ENCODE data around the gene HBE1.
"Not testable (repeated sequence)": the region's sequence is repeated elsewhere in the genome, so short reads cannot be mapped to it uniquely, and the experiment has no call there.

HBE1 gene

GRCh38 chr11:5269715-5270147 is at the start of gene HBE1:
Gene HBE1, minus strand, starts transcription at chr11:5269945. Its CDS starts 55 bp downstream, at chr11:5269890.
- DNase-seq, result no peak

- DNase-seq, result peak in 1 of 2 experiments; percentile 4
Measured at GRCh38 chr11:5317292-5317691, 47.5 kb upstream of the HBE1 start.

- not testable (repeated sequence) for DNase-seq
Measured at GRCh38 chr11:5313326-5314023, 43.7 kb upstream of the HBE1 start.

- no peak for DNase-seq
Measured at GRCh38 chr11:5310423-5310822, 40.7 kb upstream of the HBE1 start.

- no peak for DNase-seq
Measured at GRCh38 chr11:5307256-5308019, 37.7 kb upstream of the HBE1 start.

GRCh38 chr11:5304046-5304445 is 34.3 kb upstream of the HBE1 start:
- DNase-seq, result no peak

- DNase-seq, result no peak
Measured at GRCh38 chr11:5303626-5304025, 33.9 kb upstream of the HBE1 start.

GRCh38 chr11:5301846-5302245 is 32.1 kb upstream of the HBE1 start, which contains the start of gene OR51B4:
Gene OR51B4, minus strand, starts transcription at chr11:5301946. Its CDS starts 0 bp downstream, at chr11:5301946.
- DNase-seq, result no peak

- no peak for DNase-seq
Measured at GRCh38 chr11:5300251-5300650, 30.5 kb upstream of the HBE1 start.

- no peak for DNase-seq
Measured at GRCh38 chr11:5298451-5298850, 28.7 kb upstream of the HBE1 start.

GRCh38 chr11:5297721-5298323 is 28.1 kb upstream of the HBE1 start:
- no peak for DNase-seq

- not testable (repeated sequence) for DNase-seq
Measured at GRCh38 chr11:5294342-5294995, 24.7 kb upstream of the HBE1 start.

GRCh38 chr11:5293028-5293427 is 23.3 kb upstream of the HBE1 start:
- no peak for DNase-seq

GRCh38 chr11:5291207-5291838 is 21.6 kb upstream of the HBE1 start:
- peak; percentile 5 to 19 for DNase-seq

GRCh38 chr11:5290106-5290505 is 20.4 kb upstream of the HBE1 start:
- no peak for DNase-seq

- DNase-seq, result no peak
Measured at GRCh38 chr11:5289696-5290095, 20.0 kb upstream of the HBE1 start.

- no peak for DNase-seq
Measured at GRCh38 chr11:5288906-5289550, 19.3 kb upstream of the HBE1 start.

- DNase-seq, result no peak
Measured at GRCh38 chr11:5288108-5288905, 18.6 kb upstream of the HBE1 start.

GRCh38 chr11:5286901-5287300 is 17.2 kb upstream of the HBE1 start:
- no peak for DNase-seq

GRCh38 chr11:5286351-5286750 is 16.6 kb upstream of the HBE1 start:
- DNase-seq, result no peak

GRCh38 chr11:5285703-5286340 is 16.1 kb upstream of the HBE1 start:
- no peak for DNase-seq
